GM23338 (cell line): ENCODE measurements around the gene RINL.

ENCODE experiments used
- CREB1 ChIP-seq: fragments of 250-450 bp; sonication (Bioruptor Pico); IDR thresholded peaks from 2 replicates; pipeline ENCODE4 v1.5.0; 2020; ENCODE audit warnings: low read depth, mild to moderate bottlenecking, moderate library complexity
- CTCF ChIP-seq, 2 experiments: fragments of 200-600 bp in 1 of 2; sonication (generic) in 1 of 2; conservative IDR thresholded peaks; 2 replicates each; pipeline versions ENCODE4 v1.5.1 to v1.6.1; 2016 to 2017; ENCODE audit warnings: antibody characterized with exemption in 2 of 2, low read depth in 2 of 2, mild to moderate bottlenecking in 2 of 2, moderate library complexity in 1 of 2
- ETS1 ChIP-seq: IDR thresholded peaks from 2 replicates; pipeline ENCODE4 v1.6.1; 2016; ENCODE audit warnings: antibody characterized with exemption
- EZH2 ChIP-seq: fragments of 200-600 bp; sonication (generic); IDR thresholded peaks from one replicate; pipeline ENCODE4 v1.8.0; 2017; ENCODE audit warnings: antibody characterized with exemption, mild to moderate bottlenecking, low read depth; ENCODE audit not compliant: unreplicated experiment
- EZH2phosphoT487 ChIP-seq: fragments of 200-600 bp; sonication (generic); IDR thresholded peaks from one replicate; pipeline ENCODE4 v1.8.1; 2018; ENCODE audit warnings: antibody characterized with exemption; ENCODE audit not compliant: unreplicated experiment
- JUNB ChIP-seq: IDR thresholded peaks from one replicate; pipeline ENCODE4 v1.6.1; 2016; ENCODE audit warnings: antibody characterized with exemption; ENCODE audit not compliant: unreplicated experiment
- POLR2AphosphoS5 ChIP-seq: IDR thresholded peaks from 2 replicates; pipeline ENCODE4 v1.6.1; 2016; ENCODE audit warnings: antibody characterized with exemption, low read depth
- REST ChIP-seq: IDR thresholded peaks from one replicate; pipeline ENCODE4 v1.6.1; 2018; ENCODE audit warnings: antibody characterized with exemption; ENCODE audit not compliant: unreplicated experiment
- ZNF114 ChIP-seq: fragments of 250-450 bp; sonication (Bioruptor Pico); IDR thresholded peaks from 2 replicates; pipeline ENCODE4 v1.5.0; 2020; ENCODE audit warnings: mild to moderate bottlenecking, moderate library complexity
- ZNF462 ChIP-seq: fragments of 250-450 bp; sonication (Bioruptor Pico); IDR thresholded peaks from 2 replicates; pipeline ENCODE4 v1.5.0; 2020; ENCODE audit warnings: mild to moderate bottlenecking, moderate library complexity

GRCh38 chr19:38838208-38838985 lies 39.7 kb downstream of the RINL start:
- TF ChIP-seq CTCF (conservative IDR thresholded peaks at IDR 0.05; ENCODE audit: low read depth in 2 of 2) (no peak), ZNF114 (CRISPR knock-in tag) (no peak), EZH2 (no peak), POLR2AphosphoS5 (peak; percentile 31; the same call in 1 of the 2 replicates), REST (no peak), EZH2phosphoT487 (no peak), CREB1 (no peak), JUNB (no peak), ZNF462 (CRISPR knock-in tag) (no peak), ETS1 (no peak)
